Trophoblast cell (in vitro differentiated cells and primary cell): Measurements from ENCODE around the gene SEZ6L2.

Source experiments
- DNase-seq, 2 donors: peaks; one replicate each; pipeline ENCODE4 v3.0.0-alpha.2; 2016
- H2AFZ ChIP-seq: 2 replicates; pipeline ENCODE4 v1.6.1; 2013; ENCODE audit warnings: low read length, moderate library complexity, mild to moderate bottlenecking; ENCODE audit not compliant: insufficient read depth, poor library complexity
- H2AK5ac ChIP-seq: 2 replicates; pipeline ENCODE4 v1.6.1; 2013; ENCODE audit warnings: mild to moderate bottlenecking, low read length
- H2BK120ac ChIP-seq: 2 replicates; pipeline ENCODE4 v1.6.1; 2013; ENCODE audit warnings: low read length, mild to moderate bottlenecking, moderate library complexity; ENCODE audit not compliant: insufficient read depth, poor library complexity
- H2BK12ac ChIP-seq: 2 replicates; pipeline ENCODE4 v1.6.1; 2013; ENCODE audit warnings: mild to moderate bottlenecking, low read length, moderate library complexity
- H2BK5ac ChIP-seq: 2 replicates; pipeline ENCODE4 v1.6.1; 2013; ENCODE audit warnings: low read length, low read depth, moderate library complexity, mild to moderate bottlenecking; ENCODE audit not compliant: poor library complexity
- H3K14ac ChIP-seq: 2 replicates; pipeline ENCODE4 v1.6.1; 2013; ENCODE audit warnings: mild to moderate bottlenecking, low read length
- H3K18ac ChIP-seq: 2 replicates; pipeline ENCODE4 v1.6.1; 2013; ENCODE audit warnings: mild to moderate bottlenecking, low read length
- H3K23ac ChIP-seq: 2 replicates; pipeline ENCODE4 v1.6.1; 2013; ENCODE audit warnings: low read length
- H3K27ac ChIP-seq: 2 replicates; pipeline ENCODE4 v1.5.1; 2013; ENCODE audit warnings: low read depth, mild to moderate bottlenecking, inconsistent platforms, low read length, moderate library complexity
- H3K27me3 ChIP-seq: 2 replicates; pipeline ENCODE4 v1.6.1; 2013; ENCODE audit warnings: inconsistent platforms, mild to moderate bottlenecking, low read length, moderate library complexity; ENCODE audit not compliant: insufficient read depth
- H3K36me3 ChIP-seq, 2 experiments: 1 replicate in 1 of 2; 2 replicates in 1 of 2; pipeline ENCODE4 v1.6.1; 2013; ENCODE audit warnings: low read length in 2 of 2, mild to moderate bottlenecking in 2 of 2, moderate library complexity in 1 of 2; ENCODE audit not compliant: insufficient read depth in 2 of 2, control insufficient read depth in 1 of 2
- H3K4ac ChIP-seq: 2 replicates; pipeline ENCODE4 v1.6.1; 2013; ENCODE audit warnings: low read depth, mild to moderate bottlenecking, low read length, moderate library complexity
- H3K4me1 ChIP-seq, 2 experiments: 1 replicate in 1 of 2; 2 replicates in 1 of 2; pipeline ENCODE4 v1.6.1; 2013; ENCODE audit warnings: low read length in 2 of 2, mild to moderate bottlenecking in 2 of 2, moderate library complexity in 1 of 2; ENCODE audit not compliant: insufficient read depth in 2 of 2, control insufficient read depth in 1 of 2
- H3K4me2 ChIP-seq: 2 replicates; pipeline ENCODE4 v1.6.1; 2013; ENCODE audit warnings: inconsistent platforms, mild to moderate bottlenecking, low read length, moderate library complexity
- H3K4me3 ChIP-seq: 2 replicates; pipeline ENCODE4 v1.5.1; 2013; ENCODE audit warnings: mild to moderate bottlenecking, low read depth, low read length, inconsistent platforms
- H3K79me1 ChIP-seq: one replicate; pipeline ENCODE4 v1.6.1; 2013; ENCODE audit warnings: low read length
- H3K79me2 ChIP-seq: 2 replicates; pipeline ENCODE4 v1.6.1; 2013; ENCODE audit warnings: low read length, mild to moderate bottlenecking; ENCODE audit not compliant: control insufficient read depth, insufficient read depth, poor library complexity
- H3K9ac ChIP-seq: 2 replicates; pipeline ENCODE4 v1.6.1; 2013; ENCODE audit warnings: mild to moderate bottlenecking, low read length
- H3K9me3 ChIP-seq: 2 replicates; pipeline ENCODE4 v1.6.1; 2013; ENCODE audit warnings: low read depth, mild to moderate bottlenecking, control low read depth, inconsistent platforms, low read length; ENCODE audit not compliant: insufficient read depth
- H4K12ac ChIP-seq: 2 replicates; pipeline ENCODE4 v1.6.1; 2013; ENCODE audit warnings: low read depth, mild to moderate bottlenecking, low read length, moderate library complexity
- H4K8ac ChIP-seq: 2 replicates; pipeline ENCODE4 v1.6.1; 2013; ENCODE audit warnings: low read depth, mild to moderate bottlenecking, low read length, moderate library complexity
- H4K91ac ChIP-seq: one replicate; pipeline ENCODE4 v1.6.1; 2013; ENCODE audit warnings: low read depth, mild to moderate bottlenecking, low read length, moderate library complexity
- WGBS: extraction: QIAGEN DNeasy Blood & Tissue Kit; methylation state at CpG from one replicate; pipeline ENCODE4 v1.1.7; 2013; ENCODE audit warnings: missing lambda C conversion rate; ENCODE audit not compliant: insufficient read length, insufficient coverage; ENCODE audit errors: extremely low coverage; 5-methylcytosine and 5-hydroxymethylcytosine counted together

The SEZ6L2 gene

DNA sequence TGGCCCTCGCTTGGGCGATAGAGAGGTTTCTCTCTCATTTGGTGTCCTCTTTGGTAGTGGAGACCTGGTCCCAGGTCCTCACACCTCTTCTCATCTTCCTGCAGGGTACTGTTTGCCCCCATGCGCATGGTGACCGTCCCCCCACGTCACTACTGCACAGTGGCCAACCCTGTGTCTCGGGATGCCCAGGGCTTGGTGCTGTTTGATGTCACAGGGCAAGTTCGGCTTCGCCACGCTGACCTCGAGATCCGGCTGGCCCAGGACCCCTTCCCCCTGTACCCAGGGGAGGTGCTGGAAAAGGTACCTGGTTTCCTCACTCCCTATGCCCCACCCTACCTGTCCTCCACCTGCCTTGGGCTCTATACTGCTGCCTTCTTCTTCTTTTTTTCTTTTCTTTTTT, 68.6 kb downstream of the SEZ6L2 start:
- H3K14ac ChIP-seq = no peak overlapping the region
- H2BK120ac ChIP-seq = no peak overlapping the region
- H3K4me1 ChIP-seq = no peaks in the 10 kb centered on the region
- no peak overlapping the region for H3K9ac ChIP-seq
- H3K79me1 ChIP-seq = no peaks in the 10 kb centered on the region
- H3K27ac ChIP-seq = no peak overlapping the region
- no CpG with 5 or more reads among the region's 11 CpGs for WGBS
- no peak overlapping the region for H3K18ac ChIP-seq
- no peaks in the 10 kb centered on the region for H3K9me3 ChIP-seq
- no peak overlapping the region for H2AFZ ChIP-seq
- H3K4me3 ChIP-seq = no peak overlapping the region
- H3K23ac ChIP-seq = no peak overlapping the region
- no peak overlapping the region for H2AK5ac ChIP-seq
- no peak overlapping the region for H4K91ac ChIP-seq
- no peak for DNase-seq
- H3K79me2 ChIP-seq = no peaks in the 10 kb centered on the region
- peaks cover 2 to 3% of the 10 kb centered on the region in 2 experiments for H3K36me3 ChIP-seq
- no peak overlapping the region for H4K8ac ChIP-seq
- H3K4ac ChIP-seq = no peak overlapping the region
- no peak overlapping the region for H2BK5ac ChIP-seq
- H4K12ac ChIP-seq = no peak overlapping the region
- H3K4me2 ChIP-seq = no peak overlapping the region
- no peak overlapping the region for H2BK12ac ChIP-seq
- no peaks in the 10 kb centered on the region for H3K27me3 ChIP-seq

DNA sequence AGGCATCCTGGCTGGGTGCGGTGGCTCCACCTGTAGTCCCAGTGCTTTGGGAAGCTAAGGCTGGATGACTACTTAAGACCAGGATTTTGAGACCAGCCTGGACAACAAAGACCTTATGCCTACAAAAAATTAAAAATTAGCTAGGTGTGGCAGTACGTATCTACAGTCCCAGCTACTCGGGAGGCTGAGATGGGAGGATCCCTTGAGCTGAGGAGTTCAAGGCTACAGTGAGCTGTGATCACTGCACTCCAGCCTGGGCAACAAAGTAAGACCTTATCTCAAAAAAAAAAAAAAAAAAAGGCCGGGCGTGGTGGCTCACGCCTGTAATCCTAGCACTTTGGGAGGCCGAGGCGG, 73.0 kb downstream of the SEZ6L2 start:
- H2BK5ac ChIP-seq = no peak overlapping the region
- H3K79me2 ChIP-seq = peaks cover 2% of the 10 kb centered on the region
- H4K8ac ChIP-seq = no peak overlapping the region
- no peak overlapping the region for H2AFZ ChIP-seq
- H3K23ac ChIP-seq = no peak overlapping the region
- H3K4ac ChIP-seq = no peak overlapping the region
- no peak for DNase-seq
- H2BK120ac ChIP-seq = no peak overlapping the region
- no peak overlapping the region for H4K12ac ChIP-seq
- no peak overlapping the region for H4K91ac ChIP-seq
- peaks cover 7% of the 10 kb centered on the region in 2 experiments for H3K4me1 ChIP-seq
- H3K4me2 ChIP-seq = no peak overlapping the region
- H3K36me3 ChIP-seq = no peaks in the 10 kb centered on the region
- no peak overlapping the region for H2AK5ac ChIP-seq
- H3K14ac ChIP-seq = no peak overlapping the region
- no peaks in the 10 kb centered on the region for H3K9me3 ChIP-seq
- peaks cover 7% of the 10 kb centered on the region for H3K79me1 ChIP-seq
- no CpG with 5 or more reads among the region's 8 CpGs for WGBS
- no peak overlapping the region for H3K4me3 ChIP-seq
- no peak overlapping the region for H3K27ac ChIP-seq
- H3K9ac ChIP-seq = no peak overlapping the region
- H2BK12ac ChIP-seq = no peak overlapping the region
- H3K27me3 ChIP-seq = no peaks in the 10 kb centered on the region
- no peak overlapping the region for H3K18ac ChIP-seq

DNA sequence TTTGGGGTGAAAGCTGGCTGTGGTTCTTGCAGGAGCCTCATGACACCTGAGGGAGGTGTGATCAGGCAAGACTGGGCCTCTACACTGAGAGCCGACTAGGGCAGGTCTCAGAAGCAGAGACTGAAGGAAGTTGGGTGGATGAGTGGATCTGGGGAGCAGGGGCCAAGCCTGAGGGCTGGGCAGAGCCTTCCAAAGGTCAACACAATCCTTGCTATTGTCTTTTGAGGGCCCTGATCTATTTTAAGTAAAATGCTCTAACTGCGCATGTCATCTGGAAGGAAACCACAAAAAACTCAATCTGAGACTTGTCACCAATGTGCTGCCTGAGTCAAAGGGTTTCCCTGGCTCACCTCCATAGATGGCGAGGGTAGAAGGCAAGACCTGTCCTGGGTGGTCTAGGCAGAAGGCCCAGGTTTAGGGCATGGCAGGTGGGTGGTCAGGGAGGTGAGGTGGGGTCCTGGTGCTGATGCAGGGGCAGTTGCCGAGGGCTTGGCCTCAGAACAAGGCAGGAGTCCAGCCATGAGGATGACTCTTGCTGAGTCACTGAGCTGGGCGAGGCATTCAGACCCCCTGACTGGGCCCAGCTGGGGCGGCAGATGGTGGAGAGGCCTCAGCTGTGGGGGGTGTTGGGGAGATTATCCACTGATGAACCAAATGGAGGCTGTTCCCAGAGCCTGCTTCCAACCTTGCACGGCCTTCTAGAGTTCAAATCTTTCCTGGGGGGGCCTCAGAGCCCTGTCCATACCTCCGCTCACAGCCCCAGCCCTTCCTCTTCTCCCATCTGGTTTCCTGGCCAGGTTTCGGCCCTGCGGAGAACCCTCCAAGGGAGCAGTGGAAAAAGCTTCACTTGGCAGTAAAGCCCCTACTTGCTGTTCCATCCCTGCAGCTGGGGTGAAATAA, 74.0 kb downstream of the SEZ6L2 start:
- Histone ChIP-seq H3K18ac (peak overlapping the region; percentile 46), H4K12ac (no peak overlapping the region), H2AFZ (peak overlapping the region; percentile 55), H3K4me1 (peaks cover 7% of the 10 kb centered on the region in 2 experiments), H2BK120ac (no peak overlapping the region), H3K27ac (no peak overlapping the region), H3K14ac (peak overlapping the region; percentile 62), H3K79me2 (peaks cover 2% of the 10 kb centered on the region), H2AK5ac (no peak overlapping the region), H2BK12ac (peak overlapping the region; percentile 70), H3K36me3 (no peaks in the 10 kb centered on the region), H2BK5ac (no peak overlapping the region), H3K4me2 (no peak overlapping the region), H3K4me3 (no peak overlapping the region), H3K27me3 (no peaks in the 10 kb centered on the region), H3K9me3 (no peaks in the 10 kb centered on the region), H3K23ac (no peak overlapping the region), H3K79me1 (peaks cover 7% of the 10 kb centered on the region), H4K8ac (peak overlapping the region; percentile 18), H3K4ac (no peak overlapping the region), H3K9ac (no peak overlapping the region), H4K91ac (peak overlapping the region; percentile 39)
- no CpG with 5 or more reads among the region's 10 CpGs for WGBS
- DNase-seq = no peak

DNA sequence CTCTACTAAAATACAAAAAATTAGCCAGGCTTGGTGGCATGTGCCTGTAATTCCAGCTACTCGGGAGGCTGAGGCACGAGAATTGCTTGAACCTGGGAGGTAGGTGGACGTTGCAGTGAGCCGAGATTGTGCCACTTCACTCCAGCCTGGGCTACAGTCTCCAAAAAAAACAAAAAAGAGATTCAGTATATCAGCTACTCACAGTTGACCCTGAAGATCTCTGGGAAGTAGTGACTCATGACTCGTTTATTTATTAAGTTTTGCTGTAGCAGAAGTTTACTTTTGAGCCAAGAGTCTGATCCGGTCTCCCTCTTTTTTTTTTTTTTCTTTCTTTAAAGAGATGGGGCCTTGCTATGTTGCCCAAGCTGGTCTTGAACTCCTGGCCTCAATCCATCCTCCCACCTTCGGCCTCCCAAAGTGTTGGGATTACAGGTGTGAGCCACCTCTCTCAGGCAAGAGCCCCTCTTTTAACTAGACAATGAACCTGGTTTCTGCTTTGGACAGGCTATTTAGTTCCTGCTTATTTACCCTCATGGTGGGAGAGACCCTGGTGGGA, 74.7 kb downstream of the SEZ6L2 start:
- no peak overlapping the region for H3K4me2 ChIP-seq
- WGBS = no CpG with 5 or more reads among the region's 7 CpGs
- no peak overlapping the region for H3K23ac ChIP-seq
- H4K91ac ChIP-seq = no peak overlapping the region
- no peak overlapping the region for H3K4ac ChIP-seq
- H3K9me3 ChIP-seq = no peaks in the 10 kb centered on the region
- no peak for DNase-seq
- H3K27ac ChIP-seq = no peak overlapping the region
- H3K4me3 ChIP-seq = no peak overlapping the region
- H3K79me2 ChIP-seq = peaks cover 2% of the 10 kb centered on the region
- H3K14ac ChIP-seq = no peak overlapping the region
- H4K8ac ChIP-seq = no peak overlapping the region
- H3K4me1 ChIP-seq = peaks cover 7% of the 10 kb centered on the region in 2 experiments
- H2BK5ac ChIP-seq = no peak overlapping the region
- H4K12ac ChIP-seq = no peak overlapping the region
- H3K27me3 ChIP-seq = no peaks in the 10 kb centered on the region
- H2AK5ac ChIP-seq = no peak overlapping the region
- H2AFZ ChIP-seq = no peak overlapping the region
- H2BK120ac ChIP-seq = no peak overlapping the region
- H3K36me3 ChIP-seq = peaks cover under 1% of the 10 kb centered on the region in 2 experiments
- peaks cover 7% of the 10 kb centered on the region for H3K79me1 ChIP-seq
- H2BK12ac ChIP-seq = no peak overlapping the region
- no peak overlapping the region for H3K18ac ChIP-seq
- no peak overlapping the region for H3K9ac ChIP-seq
